Urothelium cell line (cell line): ENCODE data around the gene CPLX3.

Experiments
- DNase-seq: peaks from one replicate; pipeline ENCODE4 v3.0.0; 2011; ENCODE audit warnings: low spot score, mixed read lengths
- FAIRE-seq: peaks from 2 replicates; lab custom pipeline; 2011; peaks lifted over from hg19 to GRCh38; lab: Jason Lieb, UNC

Gene CPLX3

GRCh38 chr15:74842581-74843444, 16.4 kb downstream of the CPLX3 start, which contains the start of gene ULK3:
Gene ULK3, minus strand, starts transcription at chr15:74843156. Its CDS starts 51 bp downstream, at chr15:74843105.
- no peak for FAIRE-seq
- DNase-seq: peak; percentile 95

GRCh38 chr15:74843445-74843828, 17.0 kb downstream of the CPLX3 start:
- FAIRE-seq (no peak), DNase-seq (no peak)

DNA sequence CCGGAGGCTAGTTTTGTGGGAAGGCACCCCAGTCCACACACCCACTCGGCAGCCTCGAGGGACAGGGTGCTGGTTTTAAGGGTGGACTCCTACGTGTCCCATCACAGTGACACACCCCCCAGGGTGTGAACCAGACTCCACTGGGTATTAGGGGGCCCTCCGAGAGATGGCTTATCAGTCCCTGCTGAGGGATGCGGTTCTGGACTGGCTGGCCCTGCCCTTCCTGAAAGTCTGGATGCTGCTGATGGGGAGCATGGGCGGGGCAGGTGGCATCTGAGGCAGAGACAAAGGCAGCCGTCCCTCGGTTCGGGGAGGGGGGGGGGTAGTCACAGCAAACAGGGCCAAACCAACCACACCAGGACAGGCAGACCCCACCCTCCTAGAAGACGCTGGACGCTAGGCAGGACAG, 17.5 kb downstream of the CPLX3 start:
- FAIRE-seq: no peak

GRCh38 chr15:74844319-74845207, 18.1 kb downstream of the CPLX3 start:
- FAIRE-seq (no peak), DNase-seq (no peak)

More for the DNA sequence above, 17.5 kb downstream of the CPLX3 start:
- DNase-seq: no peak

DNA sequence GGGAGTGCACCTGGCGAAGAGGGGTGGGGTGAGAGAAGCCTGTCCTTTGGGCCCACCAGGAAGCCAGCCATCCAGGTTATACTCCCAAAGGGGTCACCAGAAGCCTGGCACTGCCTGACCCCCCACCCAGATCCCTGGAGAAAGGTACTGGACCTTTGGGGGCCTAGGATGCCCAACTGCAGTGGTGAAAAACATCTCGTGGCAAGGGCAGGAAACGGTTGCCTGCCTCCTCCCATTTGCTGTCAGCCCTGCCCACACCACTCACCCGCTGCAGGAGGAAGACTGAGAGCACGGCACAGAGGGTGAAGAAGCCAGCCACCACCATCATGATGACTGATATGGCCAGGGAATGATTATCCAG, 18.8 kb downstream of the CPLX3 start:
- FAIRE-seq (no peak), DNase-seq (no peak)

DNA sequence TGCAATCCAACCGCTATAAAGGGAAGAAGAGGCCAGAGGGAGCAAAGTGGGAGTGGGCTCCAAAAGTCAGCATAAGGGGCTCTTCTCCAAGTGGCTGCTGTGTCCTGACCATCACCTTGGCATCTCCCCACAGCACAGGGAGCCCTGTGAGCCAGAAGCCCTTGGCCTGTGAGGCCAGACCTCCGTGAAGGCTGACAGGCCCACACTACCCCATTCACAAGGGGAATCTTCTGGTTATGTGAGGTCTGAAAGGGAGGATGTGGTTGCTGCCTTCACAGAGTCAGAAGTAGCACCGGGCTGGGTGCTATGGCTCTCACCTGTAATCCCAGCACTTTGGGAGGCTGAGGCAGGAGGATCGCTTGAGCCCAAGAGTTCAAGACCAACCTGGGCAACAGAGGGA, 19.2 kb downstream of the CPLX3 start:
- FAIRE-seq: no peak
- DNase-seq: no peak

GRCh38 chr15:74847432-74847831, 21.0 kb downstream of the CPLX3 start:
- no peak for FAIRE-seq

DNA sequence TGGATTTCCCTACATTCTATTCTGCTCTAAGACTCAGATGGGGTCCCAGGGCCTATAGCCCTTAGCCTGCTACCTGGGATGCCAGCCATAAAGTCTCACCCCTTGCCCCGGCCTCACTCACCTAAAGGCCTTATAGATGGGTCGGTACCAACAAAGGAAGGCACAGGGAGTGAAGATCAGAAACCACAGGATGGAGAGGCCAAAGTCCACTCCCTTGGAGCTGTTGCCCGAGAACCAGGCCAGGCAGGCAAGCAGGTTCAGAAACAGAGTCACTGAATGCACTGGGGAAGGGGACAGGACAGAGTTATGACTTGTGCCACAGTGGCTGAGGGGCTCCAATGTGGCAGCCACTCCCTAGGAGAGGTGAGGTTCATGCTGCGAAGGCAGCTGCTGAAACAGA, 24.0 kb downstream of the CPLX3 start:
- DNase-seq: no peak
- no peak for FAIRE-seq

More at GRCh38 chr15:74847432-74847831, 21.0 kb downstream of the CPLX3 start:
- no peak for DNase-seq

DNA sequence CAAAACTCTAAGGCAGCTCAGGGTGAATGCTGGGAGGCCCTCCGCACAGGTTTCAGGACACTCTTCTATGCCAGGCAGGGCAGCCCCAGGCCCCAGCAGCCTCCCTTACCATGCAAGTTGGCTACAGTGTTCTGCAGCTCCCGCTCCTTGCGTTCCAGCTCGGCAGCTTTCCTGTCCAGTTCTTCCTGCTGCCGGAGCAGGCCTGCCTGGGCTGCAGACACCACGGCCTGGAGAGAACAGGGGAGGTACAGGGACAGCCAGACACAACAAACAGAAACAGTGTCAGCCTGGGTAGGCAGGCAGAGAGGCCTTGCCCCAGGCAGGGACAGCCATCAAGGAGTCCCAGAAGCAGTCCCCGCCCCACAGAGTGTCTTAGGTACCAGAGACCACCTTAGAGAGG, 25.5 kb downstream of the CPLX3 start:
- FAIRE-seq (no peak), DNase-seq (no peak)

GRCh38 chr15:74854453-74855022, 28.1 kb downstream of the CPLX3 start:
- FAIRE-seq (no peak), DNase-seq (no peak)

- FAIRE-seq (no peak), DNase-seq (no peak)
These were observed 29.4 kb downstream of the CPLX3 start for GRCh38 chr15:74855857-74856256.

DNA sequence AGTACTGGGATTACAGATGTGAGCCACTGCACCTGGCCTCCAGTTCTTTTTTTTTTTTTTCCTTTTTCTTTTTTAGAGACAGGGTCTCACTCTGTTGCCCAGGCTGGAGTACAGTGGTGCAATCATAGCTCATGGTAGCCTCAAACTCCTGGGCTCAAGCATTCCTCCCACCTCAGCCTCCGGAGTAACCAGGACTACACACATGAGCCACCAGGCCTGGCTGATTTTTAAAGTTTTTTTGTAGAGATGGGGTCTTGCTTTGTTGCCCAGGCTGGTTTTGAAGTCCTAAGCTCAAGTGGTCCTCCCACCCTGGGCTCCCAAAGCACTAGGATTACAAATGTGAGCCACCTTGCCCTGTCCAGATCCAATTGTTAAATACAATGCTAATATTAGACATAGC, 30.1 kb downstream of the CPLX3 start:
- FAIRE-seq (no peak), DNase-seq (no peak)

- no peak for FAIRE-seq
These were observed 30.7 kb downstream of the CPLX3 start for GRCh38 chr15:74857082-74857655.

GRCh38 chr15:74857671-74858368, 31.4 kb downstream of the CPLX3 start:
- DNase-seq: no peak
- FAIRE-seq: no peak

More at GRCh38 chr15:74857082-74857655, 30.7 kb downstream of the CPLX3 start:
- DNase-seq: no peak

DNA sequence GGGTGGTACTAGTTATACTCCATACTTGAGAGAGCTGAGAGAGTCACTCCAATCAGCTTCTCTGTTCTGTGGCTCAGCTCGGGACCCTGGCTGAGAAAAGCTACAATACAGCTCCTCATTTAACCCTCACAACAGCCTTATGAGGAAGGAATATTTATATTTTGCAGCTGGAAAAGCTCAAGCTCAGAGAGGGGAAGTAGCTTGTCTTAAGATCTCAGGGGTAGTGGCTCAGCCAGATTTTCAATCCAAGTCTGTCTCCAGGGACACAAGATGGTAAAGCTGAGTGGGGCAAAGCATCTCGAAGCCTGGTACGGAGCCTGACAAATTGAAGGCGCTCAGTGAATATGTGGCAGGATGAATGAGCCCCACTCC, 31.9 kb downstream of the CPLX3 start:
- DNase-seq (no peak), FAIRE-seq (no peak)

DNA sequence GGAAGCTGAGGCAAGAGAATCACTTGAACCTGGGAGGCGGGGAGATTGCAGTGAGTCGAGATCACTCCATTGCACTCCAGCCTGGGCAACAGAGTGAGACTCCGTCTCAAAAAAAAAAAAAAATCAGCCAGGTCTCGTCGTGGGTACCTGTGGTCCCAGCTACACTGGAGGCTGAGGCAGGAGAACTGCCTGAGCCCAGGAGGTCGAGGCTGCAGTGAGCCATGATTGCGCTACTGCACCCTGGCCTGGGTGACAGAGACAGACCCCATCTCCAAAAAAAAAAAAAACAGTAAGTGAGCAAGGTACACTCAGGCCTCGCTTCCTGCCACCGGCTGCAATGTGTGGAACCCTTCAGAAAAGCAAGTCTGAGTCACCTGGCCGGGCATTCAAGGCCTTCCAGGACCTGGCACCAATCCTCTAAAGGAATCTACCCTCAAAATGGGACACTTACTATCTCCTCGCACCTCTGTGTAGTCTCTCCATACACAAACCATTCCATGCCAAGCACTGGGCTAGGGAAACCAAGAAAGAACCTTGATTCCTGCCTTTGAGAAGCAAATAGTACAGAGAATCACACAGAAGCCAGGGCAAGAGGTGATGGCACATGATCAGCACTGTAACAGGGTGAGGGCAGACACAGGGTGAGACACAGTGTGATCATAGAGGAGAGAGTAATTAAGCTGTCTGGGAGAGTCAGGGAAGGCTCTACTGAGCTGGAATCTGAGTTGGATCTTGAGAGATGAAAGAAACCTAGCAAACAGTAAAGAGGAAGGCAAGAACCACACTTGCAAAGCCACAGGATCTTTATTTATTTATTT, 37.0 kb downstream of the CPLX3 start:
- DNase-seq (no peak), FAIRE-seq (no peak)

DNA sequence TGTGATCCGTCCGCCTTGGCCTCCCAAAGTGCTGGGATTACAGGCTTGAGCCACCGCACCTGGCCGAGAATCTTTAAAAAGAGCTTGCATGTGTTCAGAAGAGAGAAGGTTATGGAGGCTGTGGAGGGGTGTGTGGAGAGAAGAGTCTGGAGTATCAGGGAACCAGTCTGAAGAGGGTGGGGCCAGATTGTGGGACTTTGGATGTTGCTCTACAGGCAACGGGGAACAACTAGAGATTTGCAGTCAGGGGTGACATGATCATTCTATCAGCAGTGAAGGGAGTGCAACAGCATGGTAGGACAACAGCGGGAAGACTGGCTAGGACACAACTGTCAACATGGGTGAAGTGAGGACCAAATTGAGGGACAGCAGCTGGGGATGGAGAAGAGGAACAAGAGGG, 37.9 kb downstream of the CPLX3 start:
- DNase-seq (no peak), FAIRE-seq (no peak)

GRCh38 chr15:74865316-74865715, 38.9 kb downstream of the CPLX3 start:
- no peak for FAIRE-seq
- no peak for DNase-seq

GRCh38 chr15:74866090-74866489, 39.7 kb downstream of the CPLX3 start:
- DNase-seq: no peak
- no peak for FAIRE-seq
